Measurements from ENCODE around the gene CPNE5. TPM values are rescaled to one million over a fixed set of nuclear protein-coding genes. Genes with fewer than 3 reads are reported as not detected.

CPNE5 gene
- total RNA-seq, 6 experiments from 2014 or later: 0.12 to 0.37 (median 0.26) TPM; not detected in 2

- Mint-ChIP-seq H3K4me3 (no peak overlapping the region), H3K36me3 (ENCODE audit: low read depth) (no peaks in the 10 kb centered on the region), H3K27me3 (ENCODE audit: insufficient read depth) (peaks cover 2% of the 10 kb centered on the region), H3K27ac (no peak overlapping the region), H3K9me3 (no peaks in the 10 kb centered on the region), H3K4me1 (ENCODE audit: low read depth) (peaks cover 28% of the 10 kb centered on the region)
- DNase-seq: no peak
- TF ChIP-seq CTCF (IDR thresholded peaks at IDR 0.05): no peak
Observed at GRCh38 chr6:36737043-36737785, 102.0 kb downstream of the CPNE5 start.

GRCh38 chr6:36735110-36736071 is 103.9 kb downstream of the CPNE5 start:
- Mint-ChIP-seq H3K4me1 (ENCODE audit: low read depth) (peaks cover 26% of the 10 kb centered on the region), H3K27me3 (ENCODE audit: insufficient read depth) (peaks cover 4% of the 10 kb centered on the region), H3K9me3 (no peaks in the 10 kb centered on the region), H3K27ac (peak overlapping the region; percentile 79), H3K4me3 (peak overlapping the region; percentile 73), H3K36me3 (ENCODE audit: low read depth) (no peaks in the 10 kb centered on the region)
- TF ChIP-seq CTCF (IDR thresholded peaks at IDR 0.05): peak; percentile 30; the same call in 1 of the 2 replicates
- DNase-seq: peak; percentile 83

GRCh38 chr6:36734486-36735060 is 104.7 kb downstream of the CPNE5 start:
- TF ChIP-seq CTCF (IDR thresholded peaks at IDR 0.05): no peak
- H3K36me3 Mint-ChIP-seq (ENCODE audit: low read depth): no peaks in the 10 kb centered on the region
- H3K4me1 Mint-ChIP-seq (ENCODE audit: low read depth): peaks cover 18% of the 10 kb centered on the region
- peak overlapping the region; percentile 73 for H3K4me3 Mint-ChIP-seq
- H3K27ac Mint-ChIP-seq: peak overlapping the region; percentile 79
- H3K9me3 Mint-ChIP-seq: no peaks in the 10 kb centered on the region
- no peak for DNase-seq
- H3K27me3 Mint-ChIP-seq (ENCODE audit: insufficient read depth): peaks cover 3% of the 10 kb centered on the region

- Mint-ChIP-seq H3K27me3 (ENCODE audit: insufficient read depth) (peaks cover 3% of the 10 kb centered on the region), H3K36me3 (ENCODE audit: low read depth) (no peaks in the 10 kb centered on the region), H3K4me3 (no peak overlapping the region), H3K4me1 (ENCODE audit: low read depth) (peaks cover 24% of the 10 kb centered on the region), H3K9me3 (no peaks in the 10 kb centered on the region), H3K27ac (no peak overlapping the region)
- DNase-seq: no peak
- TF ChIP-seq CTCF (IDR thresholded peaks at IDR 0.05): no peak
Observed at GRCh38 chr6:36733300-36733699, 105.9 kb downstream of the CPNE5 start.

GRCh38 chr6:36731622-36732310 is 107.5 kb downstream of the CPNE5 start:
- H3K4me3 Mint-ChIP-seq: no peak overlapping the region
- no peak for DNase-seq
- H3K27me3 Mint-ChIP-seq (ENCODE audit: insufficient read depth): peaks cover 3% of the 10 kb centered on the region
- H3K36me3 Mint-ChIP-seq (ENCODE audit: low read depth): no peaks in the 10 kb centered on the region
- H3K27ac Mint-ChIP-seq: no peak overlapping the region
- no peaks in the 10 kb centered on the region for H3K9me3 Mint-ChIP-seq
- no peak for TF ChIP-seq CTCF (IDR thresholded peaks at IDR 0.05)
- H3K4me1 Mint-ChIP-seq (ENCODE audit: low read depth): peaks cover 39% of the 10 kb centered on the region
